SK-N-SH treated with all-trans-retinoic acid at 6 μM for 48 hours (cell line): ENCODE measurements around the gene MRPL53.

Source experiments
- ISL1 ChIP-seq: fragments of 250-450 bp; sonication (Bioruptor Pico); IDR thresholded peaks from 2 replicates; pipeline ENCODE4 v2.1.2; 2022; ENCODE audit warnings: mild to moderate bottlenecking, moderate library complexity
- PATZ1 ChIP-seq: fragments of 250-450 bp; sonication (Bioruptor Pico); IDR thresholded peaks from 2 replicates; pipeline ENCODE4 v1.8.0; 2020; ENCODE audit warnings: mild to moderate bottlenecking, moderate library complexity, borderline replicate concordance
- POU6F1 ChIP-seq: fragments of 250-450 bp; sonication (Bioruptor Pico); IDR thresholded peaks from 2 replicates; pipeline ENCODE4 v1.8.0; 2021; ENCODE audit warnings: low read depth, mild to moderate bottlenecking, moderate library complexity, borderline replicate concordance
- SNAI2 ChIP-seq: fragments of 250-450 bp; sonication (Bioruptor Pico); IDR thresholded peaks from 2 replicates; pipeline ENCODE4 v1.5.0; 2020; ENCODE audit warnings: mild to moderate bottlenecking, moderate library complexity
- TOX ChIP-seq: fragments of 250-450 bp; sonication (Bioruptor Pico); IDR thresholded peaks from 2 replicates; pipeline ENCODE4 v1.8.0; 2021; ENCODE audit warnings: mild to moderate bottlenecking, moderate library complexity, borderline replicate concordance

- TF ChIP-seq POU6F1 (CRISPR knock-in tag): no peak
- TF ChIP-seq TOX (CRISPR knock-in tag): no peak
- no peak for TF ChIP-seq SNAI2 (CRISPR knock-in tag)
- no peak for TF ChIP-seq ISL1 (CRISPR knock-in tag)
- no peak for TF ChIP-seq PATZ1 (CRISPR knock-in tag)
Observed at GRCh38 chr2:74458938-74459363, 13.5 kb downstream of the MRPL53 start.
